NT2/D1 (cell line): ENCODE measurements around the gene PTCH2.

Experiments
- DNase-seq: peaks from one replicate; pipeline ENCODE4 v3.0.0-alpha.2; 2011; ENCODE audit warnings: low read depth, low spot score
- H3K27me3 ChIP-seq: 2 replicates; pipeline ENCODE4 v1.6.0; 2011; ENCODE audit warnings: mild to moderate bottlenecking; ENCODE audit not compliant: insufficient read length, insufficient read depth
- H3K36me3 ChIP-seq: 2 replicates; pipeline ENCODE4 v1.6.1; 2011; ENCODE audit warnings: mild to moderate bottlenecking, low read length, mixed read lengths; ENCODE audit not compliant: insufficient read depth, insufficient read length
- H3K4me1 ChIP-seq: 2 replicates; pipeline ENCODE4 v1.5.1; 2011; ENCODE audit not compliant: insufficient read depth, insufficient read length
- H3K4me3 ChIP-seq: 2 replicates; pipeline ENCODE4 v1.5.1; 2011; ENCODE audit warnings: low read depth; ENCODE audit not compliant: insufficient read length
- H3K9ac ChIP-seq: 2 replicates; pipeline ENCODE4 v1.6.0; 2011; ENCODE audit warnings: low read depth; ENCODE audit not compliant: insufficient read length
- H3K9me3 ChIP-seq: 2 replicates; pipeline ENCODE4 v1.5.1; 2011; ENCODE audit warnings: mild to moderate bottlenecking, low read length; ENCODE audit not compliant: insufficient read depth
- SUZ12 ChIP-seq: IDR thresholded peaks from 2 replicates; pipeline ENCODE4 v1.6.1; 2011; ENCODE audit not compliant: insufficient read length, insufficient read depth; ENCODE audit errors: extremely low read depth
- YY1 ChIP-seq: IDR thresholded peaks from 2 replicates; pipeline ENCODE4 v1.6.1; 2011; ENCODE audit not compliant: insufficient read length, insufficient read depth
- ZNF274 ChIP-seq: IDR thresholded peaks from 2 replicates; pipeline ENCODE4 v1.6.1; 2011; ENCODE audit warnings: mild to moderate bottlenecking, low read depth, low read length

Gene PTCH2

DNA sequence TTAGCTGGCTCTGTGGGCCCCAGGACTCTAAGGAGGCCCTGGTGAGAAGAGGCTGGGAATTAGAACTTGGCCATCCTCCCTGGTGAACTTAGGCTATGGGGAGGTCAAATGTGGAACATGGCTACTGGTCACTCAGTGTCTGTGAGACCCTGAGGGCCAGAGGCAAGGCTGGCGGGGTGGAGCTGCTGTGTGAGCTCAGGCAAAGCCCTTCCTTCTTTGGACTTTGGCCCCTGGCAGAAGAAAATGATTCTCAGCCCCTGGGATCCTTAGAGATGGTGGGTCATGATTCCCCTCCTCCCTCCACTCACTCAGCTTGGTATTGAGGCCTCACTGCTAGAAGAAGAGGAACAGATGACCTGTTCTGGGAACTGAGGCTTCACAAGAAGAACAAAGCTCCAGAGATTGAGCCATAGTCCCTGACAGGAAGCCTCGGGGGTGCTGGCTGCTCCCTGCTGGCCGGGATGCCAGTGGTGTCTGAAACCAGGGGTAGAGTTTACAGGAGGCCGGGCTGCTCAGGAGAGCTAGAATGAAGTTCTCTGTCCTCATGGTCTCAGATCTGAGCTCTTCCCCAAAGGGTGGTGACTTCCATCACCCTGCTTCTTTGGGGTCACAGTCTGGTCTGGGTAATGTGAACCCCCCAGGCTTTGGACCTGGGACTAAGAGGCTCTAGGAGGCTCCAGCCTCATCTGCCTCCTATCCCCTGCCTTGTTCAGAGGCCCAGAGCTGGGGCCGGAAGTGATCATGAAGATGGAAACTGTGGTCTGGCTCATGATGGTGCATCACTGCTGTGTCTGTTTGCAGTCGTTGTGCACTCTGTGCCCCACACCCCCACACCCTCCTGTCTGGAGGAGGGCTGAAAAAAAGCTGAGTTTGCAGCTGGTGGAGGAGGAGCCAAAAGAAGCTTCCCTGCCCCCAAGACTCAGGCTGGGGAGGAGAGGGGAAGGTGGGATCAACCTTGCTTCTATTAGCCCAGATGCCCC is 33.8 kb downstream of the PTCH2 start:
- H3K9ac ChIP-seq = peak overlapping the region; percentile 84
- peak overlapping the region; percentile 16 for H3K4me3 ChIP-seq
- peaks cover 44% of the 10 kb centered on the region for H3K36me3 ChIP-seq
- DNase-seq = no peak
- H3K4me1 ChIP-seq = peaks cover 45% of the 10 kb centered on the region
- H3K27me3 ChIP-seq = no peaks in the 10 kb centered on the region
- TF ChIP-seq SUZ12 (no peak), ZNF274 (no peak), YY1 (no peak)
- no peaks in the 10 kb centered on the region for H3K9me3 ChIP-seq

DNA sequence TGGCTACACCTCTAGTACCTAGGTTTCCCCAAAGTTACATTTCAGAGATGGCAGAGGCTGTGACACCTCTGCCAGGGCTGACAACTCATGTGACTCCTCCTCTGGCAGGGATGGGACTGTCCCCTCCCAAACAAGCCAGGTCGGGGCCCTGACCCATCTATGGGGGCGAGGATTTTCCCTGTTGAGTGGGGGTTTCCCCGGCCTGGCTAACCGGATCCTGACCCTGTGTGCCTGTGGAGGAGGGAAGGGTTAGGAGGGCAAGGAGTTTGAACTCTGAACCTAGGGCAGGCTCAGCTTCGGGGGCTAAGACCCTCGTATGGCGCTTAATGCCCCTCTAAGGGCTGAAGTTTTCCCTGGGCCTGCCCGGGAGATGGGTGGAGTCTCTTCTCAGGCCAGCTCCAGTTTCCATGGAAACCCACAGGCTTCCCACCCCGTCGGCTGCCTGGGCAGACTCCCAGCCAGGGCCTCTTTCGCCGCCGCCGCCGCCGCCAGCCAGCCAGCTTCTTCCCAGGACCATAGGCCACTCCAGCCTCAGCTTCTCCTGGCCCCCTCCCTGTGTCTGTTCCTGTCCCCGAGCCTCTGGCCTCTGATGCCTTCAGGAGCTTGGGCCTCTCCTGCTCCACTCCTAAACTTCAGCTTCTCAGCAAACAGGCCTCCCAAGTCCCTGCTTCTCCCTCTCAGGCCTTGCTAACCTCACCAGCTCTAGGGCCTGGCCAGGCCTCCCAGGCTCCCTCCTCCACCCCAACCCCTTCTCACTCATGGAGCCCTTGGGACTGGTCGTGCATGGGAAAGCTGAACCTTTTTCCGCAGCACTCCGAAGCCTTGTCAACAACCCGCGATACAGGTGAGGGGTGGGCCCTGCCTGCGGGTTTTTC is 34.8 kb downstream of the PTCH2 start, which contains the start of gene BTBD19:
TSS of gene BTBD19 (plus strand) at position 461 of the 875 bp plus-strand sequence. CDS start at position 759, 298 bp downstream.
- H3K36me3 ChIP-seq = peaks cover 47% of the 10 kb centered on the region
- peak within 1 kb of the TSS; percentile 84 for H3K9ac ChIP-seq
- H3K4me3 ChIP-seq = peak within 1 kb of the TSS; percentile 16
- DNase-seq = peak; percentile 80
- TF ChIP-seq ZNF274 (no peak), YY1 (no peak), SUZ12 (no peak)
- peaks cover 51% of the 10 kb centered on the region for H3K4me1 ChIP-seq
- H3K27me3 ChIP-seq = no peaks in the 10 kb centered on the region
- no peaks in the 10 kb centered on the region for H3K9me3 ChIP-seq

DNA sequence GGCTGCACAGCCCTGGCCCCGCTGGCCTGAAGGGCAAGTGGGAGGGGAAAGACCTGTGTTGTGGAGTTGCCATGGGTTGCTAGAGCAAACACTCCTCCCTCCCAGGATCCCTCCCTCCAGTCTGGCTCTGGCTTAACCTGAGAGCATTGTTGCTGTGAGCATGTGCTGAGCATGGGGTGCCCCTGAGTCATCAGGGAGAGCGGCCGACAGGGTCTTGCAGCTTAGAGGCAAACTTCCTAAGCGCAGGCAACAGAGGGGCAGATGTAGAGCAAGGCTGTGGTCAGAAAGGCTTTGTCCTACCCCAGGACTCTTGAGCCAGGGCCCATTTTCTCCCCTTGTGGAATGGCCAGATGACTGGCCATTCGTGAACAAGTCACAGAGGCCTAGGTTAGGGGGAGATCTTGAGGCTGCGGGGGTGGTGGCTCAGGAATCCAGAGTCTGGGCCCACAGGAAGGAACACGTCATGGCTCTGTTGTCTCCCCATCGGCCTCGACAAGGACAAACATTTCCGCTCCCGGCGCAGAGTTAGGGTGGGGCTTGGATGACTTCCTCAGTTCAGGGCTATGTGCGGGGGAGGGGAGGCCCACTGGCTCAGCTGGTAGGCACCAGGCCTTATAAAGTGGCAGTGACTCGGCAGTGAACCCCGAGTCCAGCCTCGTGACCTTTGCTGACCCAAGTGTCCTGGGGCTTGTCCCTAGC is 35.5 kb downstream of the PTCH2 start:
- Histone ChIP-seq H3K27me3 (no peaks in the 10 kb centered on the region), H3K4me1 (peaks cover 52% of the 10 kb centered on the region), H3K9me3 (no peaks in the 10 kb centered on the region), H3K36me3 (peaks cover 47% of the 10 kb centered on the region), H3K9ac (peak overlapping the region; percentile 84), H3K4me3 (peak overlapping the region; percentile 6)
- DNase-seq = peak; percentile 99
- TF ChIP-seq YY1 = peak; percentile 18
- TF ChIP-seq SUZ12 = no peak

DNA sequence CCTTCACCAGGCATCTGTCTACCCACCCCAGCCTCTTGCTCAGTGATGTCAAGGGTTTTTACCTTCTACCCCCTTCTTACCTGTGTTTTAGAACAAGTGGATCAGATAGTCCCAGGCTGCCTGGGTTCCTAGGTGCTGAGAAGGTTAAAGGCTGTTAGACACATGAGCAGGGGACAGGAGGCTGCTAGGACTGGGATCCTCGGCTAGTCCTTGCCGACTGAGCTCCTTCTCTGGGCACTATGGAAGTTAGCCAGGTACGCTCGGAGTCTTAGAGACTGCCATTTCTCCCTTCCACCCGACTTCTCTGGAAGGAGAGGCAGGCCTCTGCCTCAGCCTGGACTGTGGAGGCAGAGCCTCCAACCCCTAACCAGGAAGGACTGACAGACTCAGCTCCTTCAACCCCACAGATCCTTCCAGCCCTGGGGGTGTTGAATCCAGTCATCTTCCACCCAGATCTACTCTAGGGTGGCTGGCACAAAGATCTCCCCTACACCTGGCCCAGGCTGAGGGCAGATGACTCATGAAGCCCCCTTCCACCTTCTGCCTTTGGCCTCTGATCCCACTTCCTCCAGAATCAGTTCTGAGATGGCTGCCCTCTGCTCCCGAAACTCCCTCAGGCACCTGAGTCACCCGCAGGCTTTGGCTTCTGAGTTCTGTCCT is 36.2 kb downstream of the PTCH2 start, which contains the start of gene DYNLT4:
TSS of gene DYNLT4 (minus strand) at position 648 of the 660 bp plus-strand sequence. CDS start 683 bp downstream, outside the sequence.
- TF ChIP-seq ZNF274 = no peak
- peak; percentile 31 for TF ChIP-seq YY1
- peak within 1 kb of the TSS; percentile 6 for H3K4me3 ChIP-seq
- no peak for DNase-seq
- peak within 1 kb of the TSS; percentile 84 for H3K9ac ChIP-seq
- peaks cover 53% of the 10 kb centered on the region for H3K4me1 ChIP-seq
- H3K27me3 ChIP-seq = no peaks in the 10 kb centered on the region
- peaks cover 54% of the 10 kb centered on the region for H3K36me3 ChIP-seq
- H3K9me3 ChIP-seq = no peaks in the 10 kb centered on the region

DNA sequence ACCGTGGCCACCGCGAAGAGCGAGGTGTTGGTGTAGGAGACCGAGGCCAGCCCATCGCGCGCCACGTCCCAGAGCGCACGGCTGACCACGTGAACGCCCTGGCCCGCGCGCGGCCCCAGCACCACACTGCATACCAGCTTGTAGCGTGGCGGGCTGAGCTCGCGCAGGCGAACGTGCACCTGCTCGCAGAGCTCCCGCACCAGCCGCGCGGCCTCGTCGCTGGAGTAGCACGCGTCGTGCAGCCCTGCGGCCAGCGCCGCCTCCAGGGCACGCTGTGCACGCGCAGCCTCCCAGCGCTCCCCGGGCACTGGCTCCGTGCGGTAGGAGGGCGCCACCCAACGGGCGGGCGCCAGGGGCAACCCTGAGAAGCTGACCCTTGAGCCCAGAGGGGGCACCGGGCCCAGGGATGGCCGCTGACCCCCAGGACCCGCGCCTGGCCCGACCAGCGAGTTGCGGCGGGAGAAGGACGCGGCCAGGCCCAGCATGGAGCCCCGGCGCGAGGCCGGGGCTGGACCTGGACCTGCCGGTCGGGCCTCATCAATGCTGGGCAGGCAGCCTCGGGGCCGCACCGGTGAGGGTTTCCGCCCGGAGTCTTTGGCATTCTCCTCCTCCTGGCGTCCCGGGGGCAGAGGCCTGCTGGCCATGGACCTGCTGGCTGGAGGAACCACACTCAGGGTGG is 36.9 kb downstream of the PTCH2 start:
- H3K27me3 ChIP-seq = no peaks in the 10 kb centered on the region
- peak overlapping the region; percentile 73 for H3K9ac ChIP-seq
- H3K4me1 ChIP-seq = peaks cover 54% of the 10 kb centered on the region
- peak overlapping the region; percentile 6 for H3K4me3 ChIP-seq
- no peak for DNase-seq
- no peak for TF ChIP-seq SUZ12
- no peak for TF ChIP-seq ZNF274
- TF ChIP-seq YY1 = no peak
- H3K36me3 ChIP-seq = peaks cover 56% of the 10 kb centered on the region
- H3K9me3 ChIP-seq = no peaks in the 10 kb centered on the region

DNA sequence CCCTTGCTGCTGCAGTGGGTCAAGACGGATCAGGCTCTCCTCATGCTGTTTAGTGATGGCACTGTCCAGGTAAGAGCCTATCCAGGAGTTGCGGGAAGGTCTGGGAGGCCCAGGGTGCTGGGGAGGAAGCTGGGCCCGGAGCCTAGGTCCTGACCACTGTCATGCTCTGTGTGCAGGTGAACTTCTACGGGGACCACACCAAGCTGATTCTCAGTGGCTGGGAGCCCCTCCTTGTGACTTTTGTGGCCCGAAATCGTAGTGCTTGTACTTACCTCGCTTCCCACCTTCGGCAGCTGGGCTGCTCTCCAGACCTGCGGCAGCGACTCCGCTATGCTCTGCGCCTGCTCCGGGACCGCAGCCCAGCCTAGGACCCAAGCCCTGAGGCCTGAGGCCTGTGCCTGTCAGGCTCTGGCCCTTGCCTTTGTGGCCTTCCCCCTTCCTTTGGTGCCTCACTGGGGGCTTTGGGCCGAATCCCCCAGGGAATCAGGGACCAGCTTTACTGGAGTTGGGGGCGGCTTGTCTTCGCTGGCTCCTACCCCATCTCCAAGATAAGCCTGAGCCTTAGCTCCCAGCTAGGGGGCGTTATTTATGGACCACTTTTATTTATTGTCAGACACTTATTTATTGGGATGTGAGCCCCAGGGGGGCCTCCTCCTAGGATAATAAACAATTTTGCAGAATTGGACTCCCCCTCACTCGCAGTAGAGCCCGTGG is 37.6 kb downstream of the PTCH2 start:
- Histone ChIP-seq H3K4me1 (peaks cover 52% of the 10 kb centered on the region), H3K27me3 (peaks cover 5% of the 10 kb centered on the region), H3K9ac (peak overlapping the region; percentile 73), H3K4me3 (no peak overlapping the region), H3K36me3 (peaks cover 58% of the 10 kb centered on the region), H3K9me3 (no peaks in the 10 kb centered on the region)
- TF ChIP-seq YY1 = no peak
- TF ChIP-seq SUZ12 = no peak
- TF ChIP-seq ZNF274 = no peak
- DNase-seq = no peak
